Hematopoietic multipotent progenitor cell (in vitro differentiated cells): ENCODE measurements around the gene THOP1. TPM values are rescaled to one million over a fixed set of nuclear protein-coding genes. Genes with fewer than 3 reads are reported as not detected.

ENCODE experiments used
- DNase-seq, 3 donors: peaks; one replicate each; pipeline ENCODE4 v3.0.0-alpha.2; 2011 to 2015; ENCODE audit warnings: low read depth in 2 of 3, low spot score in 2 of 3
- total RNA-seq: library from RNA; depleted of rRNA; stranded (reverse); fragments of >200 nt; gene quantifications from one replicate; pipeline ENCODE4 v1.2.3, GENCODE V29; 2012

Gene THOP1
- total RNA-seq, 1 donor = 102 TPM

DNA sequence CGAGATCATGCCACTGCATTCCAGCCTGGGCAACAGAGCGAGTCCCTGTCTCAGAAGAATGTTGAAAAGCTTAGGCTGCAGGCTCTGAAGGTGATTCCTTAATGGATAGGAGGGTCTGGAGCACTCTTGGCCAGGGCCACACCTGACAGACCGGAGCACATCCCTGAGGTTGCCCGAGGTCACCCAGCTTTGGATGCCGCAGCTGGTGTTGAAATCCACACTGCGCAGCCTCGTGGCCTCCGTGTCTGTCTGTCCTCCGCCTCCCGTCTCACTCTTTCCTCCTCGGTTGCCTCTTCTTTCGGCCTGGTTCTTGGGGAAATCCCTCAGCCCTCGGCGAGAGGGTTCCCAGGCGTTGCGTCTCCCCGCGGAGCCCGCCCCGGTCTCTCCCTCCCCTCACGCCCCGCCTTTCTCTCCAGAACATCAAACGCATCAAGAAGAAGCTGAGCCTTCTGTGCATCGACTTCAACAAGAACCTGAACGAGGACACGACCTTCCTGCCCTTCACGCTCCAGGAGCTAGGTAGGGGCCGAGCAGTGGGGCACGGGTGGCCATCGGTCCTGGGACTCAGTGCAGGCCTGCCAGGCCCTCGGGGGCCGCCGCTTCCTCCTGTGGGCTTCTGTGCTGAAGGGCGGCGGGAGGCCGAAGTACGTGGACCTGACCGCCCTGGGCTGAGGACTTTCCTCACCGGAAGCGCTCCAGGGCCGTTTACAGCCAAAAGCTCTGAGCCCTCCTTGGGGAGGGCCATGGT lies 14.1 kb downstream of the THOP1 start:
- no peak for DNase-seq

DNA sequence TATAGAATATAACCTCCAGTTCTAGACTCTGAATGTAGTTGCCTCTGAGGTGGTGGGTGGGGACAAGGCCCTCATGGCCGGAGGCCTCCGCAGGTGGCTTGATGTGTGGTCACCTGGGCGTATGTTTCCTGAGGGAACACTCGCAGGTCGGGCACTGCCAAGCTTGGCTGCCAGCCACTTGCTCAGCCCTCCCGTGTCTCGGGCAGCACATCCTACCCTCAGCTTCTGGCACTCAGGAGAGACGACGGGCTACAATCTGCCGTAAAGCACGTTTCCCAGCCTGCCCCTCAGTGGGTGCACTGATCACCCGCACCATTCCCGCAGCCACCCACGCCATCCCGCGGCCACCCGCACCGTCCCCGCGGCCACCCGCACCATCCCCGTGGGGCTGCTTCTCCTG lies 15.2 kb downstream of the THOP1 start:
- DNase-seq = no peak

DNA sequence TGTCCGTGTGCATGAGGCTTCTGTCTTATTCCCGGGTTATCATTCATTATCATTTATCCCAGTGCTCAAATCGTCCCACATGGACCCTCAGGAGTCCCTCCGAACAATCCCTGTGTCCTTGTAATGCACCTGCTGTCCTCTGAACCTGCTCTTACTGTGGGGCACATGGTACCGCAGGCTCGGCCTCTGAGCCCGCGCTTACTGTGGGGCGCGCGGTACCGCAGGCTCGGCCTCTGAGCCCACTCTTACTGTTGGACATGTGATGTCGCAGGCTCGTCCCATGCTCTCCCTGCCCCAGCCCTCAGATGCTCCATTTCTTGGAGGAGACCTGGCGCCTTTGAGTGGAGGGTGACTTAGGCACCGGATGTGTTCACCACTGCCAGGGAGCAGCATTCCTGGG lies 17.5 kb downstream of the THOP1 start:
- no peak for DNase-seq

DNA sequence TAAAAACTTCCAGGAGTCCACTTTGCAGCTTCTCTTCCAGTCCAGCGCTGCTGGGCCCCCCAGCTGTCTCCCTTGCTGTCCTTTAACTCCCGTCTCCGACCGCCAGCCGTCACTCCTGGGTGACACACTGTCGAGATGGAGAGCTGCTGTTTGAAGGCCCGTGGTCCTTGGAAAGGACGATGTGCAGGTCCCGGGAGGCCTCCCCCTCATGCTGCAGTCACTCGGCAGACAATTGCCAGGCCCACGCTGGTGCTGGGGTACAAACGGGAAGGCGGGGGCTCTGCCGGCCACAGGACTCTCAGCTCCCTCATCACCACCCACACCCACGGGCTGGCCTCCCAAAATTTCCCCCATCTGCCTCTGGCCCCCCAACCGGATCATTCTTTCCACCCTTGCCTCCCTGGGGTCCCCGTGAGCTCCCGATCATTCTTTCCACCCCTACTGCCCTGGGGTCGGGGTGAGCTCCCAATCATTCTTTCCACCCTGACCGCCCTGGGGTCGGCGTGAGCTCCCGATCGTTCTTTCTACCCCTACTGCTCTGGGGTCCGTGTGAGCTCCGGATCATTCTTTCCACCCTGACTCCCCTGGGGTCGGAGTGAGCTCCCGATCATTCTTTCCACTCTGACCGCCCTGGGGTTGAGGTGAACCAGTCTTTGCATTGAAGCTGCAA lies 18.3 kb downstream of the THOP1 start:
- DNase-seq = no peak

DNA sequence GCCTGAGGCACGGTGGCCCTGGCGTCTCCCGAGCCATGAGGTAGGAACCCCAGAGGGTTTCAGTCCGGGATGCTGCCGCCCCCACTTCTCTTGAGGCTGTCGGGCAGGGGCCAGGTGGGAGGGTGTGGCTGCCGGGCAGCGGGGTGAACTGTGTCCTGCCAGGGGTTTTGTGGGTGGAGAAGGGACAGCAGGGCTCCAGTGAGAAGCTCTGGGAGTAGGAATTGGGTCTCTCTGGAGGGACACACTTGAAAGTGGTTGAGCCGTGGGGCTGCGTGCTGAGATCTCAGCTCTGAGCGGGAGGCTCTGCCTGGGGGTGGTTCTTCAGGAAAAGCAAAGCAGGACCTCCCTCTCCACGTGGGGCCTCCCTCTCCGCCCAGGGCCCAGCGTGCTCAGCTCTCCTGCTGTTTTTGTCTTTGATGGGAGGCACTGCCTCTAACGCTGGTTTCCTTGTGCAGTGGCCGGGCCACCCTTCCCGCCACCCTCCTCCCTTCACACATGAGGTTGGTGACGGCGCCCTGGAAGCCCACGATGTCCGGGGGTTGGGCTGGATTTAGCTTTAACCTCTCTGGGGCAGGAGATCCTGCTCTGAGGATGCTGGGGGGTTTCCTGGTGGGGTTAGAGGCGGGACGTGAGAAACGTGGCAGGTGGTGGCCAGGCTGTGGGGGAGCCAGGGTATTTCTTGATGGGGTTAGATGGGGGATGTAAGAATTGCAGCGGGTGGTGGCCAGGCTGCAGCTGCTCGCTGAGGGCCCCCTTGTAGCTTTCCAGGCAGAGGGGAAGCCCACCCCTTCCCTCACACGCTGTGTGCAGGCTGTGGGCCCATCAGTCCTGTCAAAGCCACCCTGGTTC lies 19.1 kb downstream of the THOP1 start:
- no peak for DNase-seq

DNA sequence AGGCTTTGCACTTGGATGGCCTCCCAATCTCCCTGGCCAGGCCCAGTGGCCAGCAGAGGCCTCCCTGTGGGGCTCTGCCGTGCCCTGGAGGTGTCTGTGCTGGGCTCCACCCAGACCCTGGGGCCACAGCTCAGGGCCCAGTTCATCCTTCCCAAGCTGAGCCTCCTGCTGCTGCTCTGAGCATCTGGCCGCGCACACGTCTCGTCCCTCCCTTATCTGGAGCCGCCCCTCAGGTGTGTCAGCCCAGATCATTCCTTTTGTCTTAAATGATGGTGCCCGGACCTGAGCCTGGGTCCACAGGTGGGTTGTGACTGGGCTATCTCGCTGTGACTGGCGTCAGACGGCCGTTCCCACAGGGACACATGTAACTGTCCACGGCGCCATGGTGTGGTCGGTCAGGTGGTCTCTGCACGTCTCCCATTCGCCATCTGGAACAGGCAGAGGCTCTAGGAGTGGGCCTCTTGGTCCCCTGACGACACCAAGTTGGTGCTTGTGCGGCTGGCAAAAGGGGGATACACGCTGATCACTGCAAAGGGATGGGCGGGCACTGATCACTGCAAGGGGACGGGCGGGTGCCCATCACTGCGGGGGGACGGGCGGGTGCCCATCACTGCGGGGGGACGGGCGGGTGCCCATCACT lies 20.1 kb downstream of the THOP1 start:
- no peak for DNase-seq

DNA sequence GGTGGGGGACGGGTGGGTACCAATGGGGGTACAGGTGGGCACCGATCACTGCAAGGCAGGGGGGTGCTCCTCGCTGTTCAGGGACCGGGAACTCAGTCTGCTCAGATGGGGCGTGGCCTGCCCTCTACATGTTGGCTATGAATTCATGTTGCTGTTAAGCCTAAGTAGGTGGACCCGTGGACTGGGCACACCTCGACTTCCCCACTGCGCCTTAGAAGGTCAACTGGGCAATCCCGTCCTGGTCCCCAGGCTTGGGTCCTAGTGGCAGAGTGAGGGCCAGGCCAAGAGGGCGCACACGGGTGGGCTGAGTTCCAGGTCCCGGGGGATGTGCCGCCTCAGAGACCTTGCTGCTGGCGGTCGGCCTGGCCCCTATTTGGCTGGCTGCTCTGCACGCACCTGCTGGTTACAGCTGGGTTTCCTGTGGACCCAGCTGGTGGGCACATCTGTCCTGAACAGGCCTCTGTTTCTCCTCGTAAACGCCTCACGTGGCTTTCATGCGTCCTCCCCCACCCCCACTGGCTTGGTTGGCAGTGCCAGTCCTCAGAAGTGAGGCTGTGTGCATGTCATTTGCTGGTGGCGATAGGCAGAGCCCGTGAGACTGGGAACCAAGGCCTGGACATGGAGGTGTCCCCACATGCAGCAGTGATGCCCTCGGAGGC lies 20.8 kb downstream of the THOP1 start:
- DNase-seq = no peak

DNA sequence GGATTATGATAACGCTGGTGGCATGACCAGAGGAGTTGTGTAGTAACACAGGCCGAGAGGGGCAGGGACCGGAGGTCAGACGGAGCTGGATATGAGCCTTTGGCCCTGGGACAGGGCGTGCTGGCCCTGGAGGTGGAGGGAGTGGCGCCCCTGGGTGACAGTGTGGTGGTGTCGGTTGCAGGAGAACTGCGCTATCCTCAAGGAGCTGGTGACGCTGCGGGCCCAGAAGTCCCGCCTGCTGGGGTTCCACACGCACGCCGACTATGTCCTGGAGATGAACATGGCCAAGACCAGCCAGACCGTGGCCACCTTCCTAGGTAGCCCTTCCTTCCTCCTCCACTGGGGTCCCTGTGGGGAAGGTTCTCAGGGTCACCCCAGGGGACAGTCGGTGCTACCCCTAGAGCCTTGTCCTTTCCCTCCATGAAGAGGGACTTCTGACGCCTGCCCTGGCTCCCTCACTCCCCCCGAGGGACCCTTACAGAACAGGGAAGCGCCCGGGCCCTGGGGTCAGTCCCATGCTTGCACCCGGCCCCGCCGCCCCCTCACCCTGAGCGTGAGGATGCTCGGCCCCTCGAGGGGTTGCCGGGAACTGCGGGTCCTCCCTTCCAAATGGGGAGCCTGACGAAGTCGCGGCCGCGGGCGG lies 21.6 kb downstream of the THOP1 start:
- no peak for DNase-seq

DNA sequence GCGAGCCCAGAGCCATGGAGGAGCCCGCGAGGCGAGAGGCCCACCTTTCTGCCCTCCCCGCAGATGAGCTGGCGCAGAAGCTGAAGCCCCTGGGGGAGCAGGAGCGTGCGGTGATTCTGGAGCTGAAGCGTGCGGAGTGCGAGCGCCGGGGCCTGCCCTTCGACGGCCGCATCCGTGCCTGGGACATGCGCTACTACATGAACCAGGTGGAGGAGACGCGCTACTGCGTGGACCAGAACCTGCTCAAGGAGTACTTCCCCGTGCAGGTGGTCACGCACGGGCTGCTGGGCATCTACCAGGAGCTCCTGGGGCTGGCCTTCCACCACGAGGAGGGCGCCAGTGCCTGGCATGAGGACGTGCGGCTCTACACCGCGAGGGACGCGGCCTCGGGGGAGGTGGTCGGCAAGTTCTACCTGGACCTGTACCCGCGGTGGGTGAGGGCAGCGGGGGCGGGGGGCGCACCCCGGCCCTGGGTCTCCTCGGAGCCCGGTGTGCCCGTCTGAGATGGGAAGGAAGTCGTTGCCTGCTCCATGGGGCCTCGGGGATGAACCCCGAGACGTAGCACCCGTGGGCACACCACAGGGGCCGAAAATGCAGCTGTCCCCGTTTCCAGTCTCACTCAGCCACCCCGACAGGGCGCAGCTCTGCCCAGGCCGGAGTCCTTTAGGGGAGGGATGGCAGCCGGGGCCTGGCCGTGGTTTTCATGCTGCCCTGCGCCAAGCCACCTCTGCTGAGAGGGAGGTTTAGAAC lies 22.3 kb downstream of the THOP1 start:
- DNase-seq = no peak

DNA sequence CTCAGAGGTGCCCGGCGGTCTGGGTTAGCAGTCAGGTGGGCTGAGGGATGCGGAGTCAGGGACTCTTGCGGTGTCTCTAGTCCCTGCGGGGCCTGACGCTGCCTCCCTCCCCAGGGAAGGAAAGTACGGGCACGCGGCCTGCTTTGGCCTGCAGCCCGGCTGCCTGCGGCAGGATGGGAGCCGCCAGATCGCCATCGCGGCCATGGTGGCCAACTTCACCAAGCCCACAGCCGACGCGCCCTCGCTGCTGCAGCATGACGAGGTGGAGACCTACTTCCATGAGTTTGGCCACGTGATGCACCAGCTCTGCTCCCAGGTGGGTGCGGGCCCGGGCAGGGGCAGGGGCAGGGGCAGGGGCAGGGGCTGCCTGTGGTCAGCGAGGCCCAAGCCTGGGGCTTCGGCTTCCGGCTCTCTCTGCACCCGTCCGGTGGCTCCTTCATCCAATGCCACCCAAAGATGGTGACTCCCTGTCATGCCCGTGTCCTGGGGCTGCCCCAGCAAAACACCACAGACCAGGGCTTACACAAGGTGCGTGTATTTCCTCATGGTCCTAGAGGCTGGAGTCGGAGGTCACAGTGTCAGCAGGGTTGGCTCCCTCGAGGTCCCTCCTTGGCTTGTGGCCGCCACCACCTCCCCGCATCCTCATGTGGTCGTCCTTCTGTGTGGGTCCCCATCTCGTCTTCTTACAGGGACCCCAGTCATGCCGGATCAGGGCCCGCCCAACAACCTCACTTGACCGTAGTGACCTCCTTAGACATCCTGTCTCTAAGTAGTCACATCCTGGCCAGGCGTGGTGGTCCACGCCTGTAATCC lies 23.0 kb downstream of the THOP1 start:
- DNase-seq = no peak

DNA sequence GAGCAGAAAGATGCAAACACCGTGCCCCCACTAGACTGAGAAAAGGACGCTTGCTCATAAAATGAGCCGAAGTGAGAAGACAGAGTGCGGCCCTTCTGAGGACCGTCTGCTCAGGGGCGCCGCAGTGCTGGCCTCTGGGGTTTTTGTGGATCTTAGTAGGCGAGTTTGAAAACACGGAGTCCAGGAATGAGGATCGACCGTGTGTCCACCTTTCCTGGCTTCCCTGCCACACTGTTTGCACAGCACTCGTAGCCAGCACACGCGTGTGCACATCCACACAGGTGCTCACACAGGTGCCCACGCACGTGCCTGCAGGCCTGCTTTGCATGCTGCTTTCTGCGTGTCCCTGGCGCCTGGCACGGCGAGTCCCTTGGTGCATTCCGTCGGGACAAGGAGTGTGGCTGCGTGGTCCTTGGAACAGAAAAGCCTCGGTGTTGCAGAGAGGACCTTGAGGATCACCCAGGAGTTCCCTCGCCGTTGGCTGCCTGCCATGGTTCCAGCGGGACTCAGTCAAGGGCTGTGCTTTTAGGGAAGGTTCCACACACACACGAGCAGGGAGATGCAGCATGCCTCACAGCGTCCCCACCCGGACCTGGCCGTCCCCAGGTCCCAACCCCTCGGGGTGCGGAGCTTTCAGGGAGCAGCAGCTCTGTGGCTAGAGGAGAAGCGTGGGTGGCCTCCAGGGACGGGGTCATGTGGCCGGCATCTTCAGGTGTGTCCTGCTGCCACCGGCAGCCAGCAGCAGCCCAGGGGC lies 24.3 kb downstream of the THOP1 start:
- no peak for DNase-seq

DNA sequence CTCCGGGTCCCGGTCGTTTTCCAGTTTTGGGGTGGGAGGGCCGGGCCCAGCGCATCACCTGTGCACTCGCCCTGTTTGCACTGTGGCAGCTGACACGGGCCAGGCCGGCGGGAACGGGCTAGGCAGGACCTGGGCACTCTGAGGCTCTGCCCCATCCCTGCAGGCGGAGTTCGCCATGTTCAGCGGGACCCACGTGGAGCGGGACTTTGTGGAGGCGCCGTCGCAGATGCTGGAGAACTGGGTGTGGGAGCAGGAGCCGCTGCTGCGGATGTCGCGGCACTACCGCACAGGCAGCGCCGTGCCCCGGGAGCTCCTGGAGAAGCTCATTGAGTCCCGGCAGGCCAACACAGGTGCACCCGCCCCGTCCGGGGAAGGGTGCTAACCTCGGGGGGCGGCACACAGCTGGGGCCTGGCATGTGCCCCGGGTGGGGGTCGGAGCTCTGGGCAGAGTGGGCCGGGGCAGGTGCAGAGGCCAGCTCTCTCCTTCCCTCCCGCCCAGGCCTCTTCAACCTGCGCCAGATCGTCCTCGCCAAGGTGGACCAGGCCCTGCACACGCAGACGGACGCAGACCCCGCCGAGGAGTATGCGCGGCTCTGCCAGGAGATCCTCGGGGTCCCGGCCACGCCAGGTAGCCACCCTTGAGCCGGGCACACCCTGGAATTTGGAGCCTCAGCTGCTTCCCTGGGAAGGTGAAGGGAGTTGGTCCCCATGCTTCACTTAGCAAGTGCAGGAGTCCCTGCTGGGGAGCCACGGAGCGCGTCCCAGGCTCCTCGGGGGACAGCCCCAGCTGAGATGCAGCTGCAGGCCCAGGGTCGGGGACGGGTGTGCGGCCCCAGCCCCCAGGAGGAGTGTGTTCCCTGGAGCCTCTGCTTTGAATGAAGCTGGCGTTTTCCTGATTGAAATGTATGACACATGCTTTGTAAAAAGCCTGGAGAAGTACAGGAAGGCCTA lies 25.1 kb downstream of the THOP1 start:
- DNase-seq = no peak

DNA sequence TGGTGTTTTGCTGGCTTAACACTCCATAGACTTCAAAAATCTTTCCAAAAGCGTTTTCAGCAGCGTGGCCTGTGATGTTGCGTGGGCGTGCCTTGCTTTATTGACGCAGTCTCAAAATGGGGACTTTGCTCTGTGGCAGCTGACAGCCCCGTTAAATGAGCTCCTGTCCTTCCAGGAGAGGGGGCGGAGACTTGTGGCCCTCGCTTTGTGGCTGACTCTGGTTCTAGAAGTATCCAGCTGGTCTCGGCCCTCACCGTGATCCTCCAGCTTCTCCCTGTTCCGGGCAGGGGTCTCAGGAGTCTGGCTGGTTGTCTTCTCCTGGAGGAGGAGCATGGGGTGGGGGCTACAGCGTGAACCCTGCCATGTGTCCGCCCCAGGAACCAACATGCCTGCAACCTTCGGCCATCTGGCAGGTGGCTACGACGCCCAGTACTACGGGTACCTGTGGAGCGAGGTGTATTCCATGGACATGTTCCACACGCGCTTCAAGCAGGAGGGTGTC lies 26.0 kb downstream of the THOP1 start:
- no peak for DNase-seq

DNA sequence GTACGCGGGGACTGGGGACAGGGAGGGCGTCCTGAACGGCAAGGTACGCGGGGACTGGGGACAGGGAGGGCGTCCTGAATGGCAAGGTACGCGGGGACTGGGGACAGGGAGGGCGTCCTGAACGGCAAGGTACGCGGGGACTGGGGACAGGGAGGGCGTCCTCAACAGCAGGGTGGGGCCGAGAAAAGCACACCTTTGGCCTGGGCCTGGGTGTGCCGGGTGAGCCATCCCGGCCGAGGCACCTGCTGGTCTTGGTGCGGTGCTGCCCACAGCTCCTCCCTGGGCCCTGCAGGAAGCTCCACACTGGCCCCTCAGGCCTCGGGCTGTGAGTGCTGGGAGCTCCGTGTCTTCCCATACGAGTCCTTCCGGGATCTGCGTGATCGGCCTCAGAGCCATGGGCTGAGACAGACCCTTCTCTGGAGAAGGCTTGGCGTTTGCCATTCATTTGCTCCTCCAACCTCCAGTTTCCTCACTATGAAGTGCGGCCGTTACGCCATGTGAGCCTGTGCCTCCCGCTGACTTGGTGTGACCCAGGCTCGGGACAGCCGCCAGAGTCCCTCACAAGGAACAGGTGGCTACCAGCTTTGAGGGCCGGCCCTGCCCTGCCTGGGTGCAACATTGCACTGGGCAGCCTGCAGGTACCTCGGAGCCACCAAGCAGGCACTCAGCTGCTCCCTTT lies 26.6 kb downstream of the THOP1 start:
- DNase-seq = no peak

DNA sequence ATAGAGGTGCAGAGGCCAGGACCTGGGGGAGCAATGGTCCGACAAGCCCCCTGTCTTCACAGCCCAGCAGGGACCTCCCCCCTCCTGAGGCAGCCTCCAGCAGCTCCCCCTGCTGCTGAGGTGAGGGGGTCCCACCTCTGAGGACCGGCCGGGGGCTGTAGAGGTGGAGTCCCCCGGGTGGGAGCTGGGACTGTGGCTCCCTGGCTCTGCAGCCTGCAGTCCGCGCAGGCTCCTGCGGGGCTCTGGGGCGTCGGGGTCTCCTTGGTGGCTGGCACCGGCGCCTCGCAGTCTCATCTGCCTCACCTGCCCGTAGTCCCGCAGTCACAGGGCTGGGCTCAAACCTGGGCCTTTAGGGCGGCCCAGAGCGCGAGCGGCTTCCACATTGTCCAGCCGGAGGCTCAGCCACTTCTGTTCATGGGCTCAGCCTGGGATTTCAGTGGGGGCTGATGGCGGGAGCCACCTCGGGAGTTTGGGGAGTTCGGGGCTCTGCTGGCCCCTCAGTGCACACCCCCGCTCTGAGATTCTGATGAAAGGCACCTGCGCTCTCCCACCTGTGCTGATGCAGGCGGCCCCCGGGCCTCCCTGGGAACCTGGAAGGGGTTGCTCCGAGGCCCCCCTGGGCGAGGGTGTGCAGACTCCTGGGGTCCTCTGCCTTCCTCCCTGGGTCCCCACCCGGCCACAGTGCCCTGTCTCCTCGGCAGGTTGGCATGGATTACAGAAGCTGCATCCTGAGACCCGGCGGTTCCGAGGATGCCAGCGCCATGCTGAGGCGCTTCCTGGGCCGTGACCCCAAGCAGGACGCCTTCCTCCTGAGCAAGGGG lies 27.3 kb downstream of the THOP1 start:
- no peak for DNase-seq
